H1 (cell line): ENCODE results near the gene ATAD5. TPM values are rescaled to one million over a fixed set of nuclear protein-coding genes. Genes with fewer than 3 reads are reported as not detected.

ENCODE experiments used
- BACH1 ChIP-seq: IDR thresholded peaks from 2 replicates; pipeline ENCODE4 v1.6.1; 2012; ENCODE audit warnings: low read length, improper control_type of control experiment
- CTCF ChIP-seq, 3 experiments: IDR thresholded peaks; 1 replicate in 2 of 3; 2 replicates in 1 of 3; pipeline versions ENCODE4 v1.5.1 to v1.6.1; 2011; ENCODE audit warnings: low read length in 3 of 3, mild to moderate bottlenecking in 3 of 3, inconsistent platforms in 2 of 3, low read depth in 1 of 3, moderate library complexity in 1 of 3; ENCODE audit not compliant: insufficient read depth in 1 of 3; ENCODE audit errors: control extremely low read depth in 1 of 3
- GABPA ChIP-seq: IDR thresholded peaks from 2 replicates; pipeline ENCODE4 v1.6.1; 2011; ENCODE audit warnings: mild to moderate bottlenecking, low read length, moderate library complexity, borderline replicate concordance; ENCODE audit not compliant: insufficient read depth
- NANOG ChIP-seq: IDR thresholded peaks from 2 replicates; pipeline ENCODE4 v1.6.1; 2011; ENCODE audit warnings: low read length, low read depth, mild to moderate bottlenecking, inconsistent platforms; ENCODE audit not compliant: insufficient read depth, poor library complexity, severe bottlenecking
- RBBP5 ChIP-seq: IDR thresholded peaks from 2 replicates; pipeline ENCODE4 v1.7.1; 2012; ENCODE audit warnings: low read depth, mild to moderate bottlenecking, inconsistent platforms, low read length, moderate library complexity, borderline replicate concordance
- ZNF274 ChIP-seq: IDR thresholded peaks from 2 replicates; pipeline ENCODE4 v1.7.0; 2012; ENCODE audit warnings: low read length, borderline replicate concordance; ENCODE audit errors: extremely low read depth
- polyA plus RNA-seq, 7 experiments: library from polyadenylated mRNA; depleted of rRNA in 3 of 7; stranded (reverse) in 5 of 7; unstranded in 2 of 7; fragments of >200 nt in 5 of 7; fragments of 200-250 nt in 2 of 7; gene quantifications; 1 replicate in 5 of 7; 2 replicates in 1 of 7; 4 replicates in 1 of 7; pipeline versions ENCODE4 v1.2.1 to v1.2.3, GENCODE V29; 2011 to 2013; ENCODE audit warnings: missing spikeins in 2 of 7, mixed read lengths in 2 of 7
- total RNA-seq: library from RNA; stranded (reverse); fragmentation: NEBNext Ultra II Directional; extraction: Animal tissue kit (Norgen Biotek cat#: 25700); gene quantifications from 2 replicates; pipeline ENCODE4 v1.2.1, GENCODE V29; 2021

The ATAD5 gene
- total and polyA plus RNA-seq, 2 of the 8 experiments (the other 6 are each of a cell fraction or from before 2014, with no cell fraction given): 3.5 to 30.0 TPM

- no peak for TF ChIP-seq CTCF (IDR thresholded peaks at IDR 0.05; ENCODE audit: control extremely low read depth in 1 of 3, insufficient read depth in 1 of 3, low read depth in 1 of 3, low read length in 3 of 3)
- no peak for TF ChIP-seq RBBP5
- TF ChIP-seq ZNF274: no peak
- TF ChIP-seq GABPA: no peak
- no peak for TF ChIP-seq NANOG
- no peak for TF ChIP-seq BACH1
Observed at GRCh38 chr17:30927756-30928155, 96.0 kb downstream of the ATAD5 start (continued).
